Stimulated activated CD4-positive, alpha-beta T cell treated with anti-CD3 and anti-CD28 coated beads, Interleukin-4, amount 100 ng/mL, for 24 hours (primary cell): ENCODE measurements around the gene FAM237A.

Source experiments
- DNase-seq: peaks from one replicate; pipeline ENCODE4 v3.0.0-alpha.2; 2020

Gene FAM237A

GRCh38 chr2:206642075-206643025 is at the start of gene FAM237A:
TSS of gene FAM237A (plus strand) at chr2:206642487. CDS start at chr2:206644237, 1,750 bp downstream.
- DNase-seq: peak; percentile 11

GRCh38 chr2:206597717-206598218 is 44.5 kb upstream of the FAM237A start:
- no peak for DNase-seq

- DNase-seq: no peak
Observed at GRCh38 chr2:206603243-206603642, 39.0 kb upstream of the FAM237A start.

GRCh38 chr2:206610451-206610850 is 31.8 kb upstream of the FAM237A start:
- no peak for DNase-seq

GRCh38 chr2:206611191-206611590 is 31.1 kb upstream of the FAM237A start:
- DNase-seq: no peak

GRCh38 chr2:206611736-206612135 is 30.6 kb upstream of the FAM237A start:
- no peak for DNase-seq

GRCh38 chr2:206614811-206615210 is 27.5 kb upstream of the FAM237A start:
- DNase-seq: no peak

GRCh38 chr2:206615417-206616089 is 26.7 kb upstream of the FAM237A start:
- no peak for DNase-seq

GRCh38 chr2:206616151-206616550 is 26.1 kb upstream of the FAM237A start:
- DNase-seq: no peak

GRCh38 chr2:206619011-206619410 is 23.3 kb upstream of the FAM237A start:
- DNase-seq: no peak

GRCh38 chr2:206626108-206626507 is 16.2 kb upstream of the FAM237A start:
- no peak for DNase-seq

- no peak for DNase-seq
Observed at GRCh38 chr2:206627632-206628031, 14.7 kb upstream of the FAM237A start.

GRCh38 chr2:206631340-206631739 is 10.9 kb upstream of the FAM237A start:
- no peak for DNase-seq

- no peak for DNase-seq
Observed at GRCh38 chr2:206635015-206635414, 7.3 kb upstream of the FAM237A start.

GRCh38 chr2:206639636-206640035 is 2.7 kb upstream of the FAM237A start:
- DNase-seq: no peak

GRCh38 chr2:206641226-206641625 is 1.1 kb upstream of the FAM237A start:
- no peak for DNase-seq

- no peak for DNase-seq
Observed at GRCh38 chr2:206647985-206648384, 5.7 kb downstream of the FAM237A start.

GRCh38 chr2:206657087-206657486 is 14.8 kb downstream of the FAM237A start:
- no peak for DNase-seq

- no peak for DNase-seq
Observed at GRCh38 chr2:206665251-206665650, 23.0 kb downstream of the FAM237A start.

GRCh38 chr2:206670531-206671319 is 28.4 kb downstream of the FAM237A start:
- no peak for DNase-seq

- DNase-seq: no peak
Observed at GRCh38 chr2:206683546-206683945, 41.3 kb downstream of the FAM237A start.

GRCh38 chr2:206688453-206688852 is 46.2 kb downstream of the FAM237A start:
- no peak for DNase-seq

GRCh38 chr2:206688990-206689389 is 46.7 kb downstream of the FAM237A start:
- DNase-seq: no peak
